Astrocyte of the cerebellum (primary cell): Measurements from ENCODE around the gene TAF5.
A peak's percentile ranks its signal among the peaks of the same experiment; 100 is the strongest.
"Not testable (repeated sequence)": the region's sequence is repeated elsewhere in the genome, so short reads cannot be mapped to it uniquely, and the experiment has no call there.

Experiments
- DNase-seq: peaks from one replicate; pipeline ENCODE4 v3.0.0-alpha.2; 2011; ENCODE audit warnings: low read depth
- H3K4me3 ChIP-seq: 2 replicates; pipeline ENCODE4 v1.5.1; 2011; ENCODE audit warnings: mild to moderate bottlenecking, low read depth, low read length, moderate library complexity
- in situ Hi-C: cut with HindIII; loops from 2 replicates; pipeline ENCODE4 v1.10.0; 2017; ENCODE audit warnings: low sequenced_read_pairs
- TF ChIP-seq, protein P1 (sequence below): IDR thresholded peaks from 2 replicates; pipeline ENCODE4 v1.5.1; 2012; ENCODE audit warnings: low read length, low read depth, moderate library complexity, mild to moderate bottlenecking; ENCODE audit errors: missing control alignments

The TAF5 gene

GRCh38 chr10:103350517-103351260 is 17.1 kb upstream of the TAF5 start, which contains the start of gene PCGF6:
PCGF6 (minus strand) TSS chr10:103351140; CDS start chr10:103351066, 74 bp downstream.
- in situ Hi-C loops = no loop called here
- no peak for DNase-seq
- TF ChIP-seq, protein P1, sequence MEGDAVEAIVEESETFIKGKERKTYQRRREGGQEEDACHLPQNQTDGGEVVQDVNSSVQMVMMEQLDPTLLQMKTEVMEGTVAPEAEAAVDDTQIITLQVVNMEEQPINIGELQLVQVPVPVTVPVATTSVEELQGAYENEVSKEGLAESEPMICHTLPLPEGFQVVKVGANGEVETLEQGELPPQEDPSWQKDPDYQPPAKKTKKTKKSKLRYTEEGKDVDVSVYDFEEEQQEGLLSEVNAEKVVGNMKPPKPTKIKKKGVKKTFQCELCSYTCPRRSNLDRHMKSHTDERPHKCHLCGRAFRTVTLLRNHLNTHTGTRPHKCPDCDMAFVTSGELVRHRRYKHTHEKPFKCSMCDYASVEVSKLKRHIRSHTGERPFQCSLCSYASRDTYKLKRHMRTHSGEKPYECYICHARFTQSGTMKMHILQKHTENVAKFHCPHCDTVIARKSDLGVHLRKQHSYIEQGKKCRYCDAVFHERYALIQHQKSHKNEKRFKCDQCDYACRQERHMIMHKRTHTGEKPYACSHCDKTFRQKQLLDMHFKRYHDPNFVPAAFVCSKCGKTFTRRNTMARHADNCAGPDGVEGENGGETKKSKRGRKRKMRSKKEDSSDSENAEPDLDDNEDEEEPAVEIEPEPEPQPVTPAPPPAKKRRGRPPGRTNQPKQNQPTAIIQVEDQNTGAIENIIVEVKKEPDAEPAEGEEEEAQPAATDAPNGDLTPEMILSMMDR = no peak
- H3K4me3 ChIP-seq = peak within 1 kb of the TSS; percentile 72

DNA sequence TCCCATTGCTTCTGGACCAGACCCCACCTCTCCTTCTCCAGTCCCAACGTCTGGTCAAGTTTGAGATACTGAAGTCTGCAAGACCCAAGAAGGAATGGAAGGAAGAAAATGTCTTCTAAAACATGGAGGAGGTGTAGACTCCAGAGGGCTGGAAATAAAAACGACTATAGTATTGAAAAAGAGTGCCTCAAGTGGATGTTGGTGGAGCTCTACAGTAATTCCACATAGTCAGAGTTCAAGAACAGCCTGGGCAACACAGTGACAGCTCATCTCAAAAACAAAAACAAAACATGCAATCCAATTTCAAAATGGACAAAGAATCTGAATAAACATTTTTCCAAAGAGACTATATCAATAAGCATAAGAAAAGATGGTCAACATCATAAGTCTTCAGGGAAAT is 14.5 kb upstream of the TAF5 start:
- no peak overlapping the region for H3K4me3 ChIP-seq
- in situ Hi-C loops = no loop called here
- TF ChIP-seq, protein P1 = no peak
- DNase-seq = no peak

- DNase-seq, H3K4me3 ChIP-seq, in situ Hi-C loops: not testable (repeated sequence)
Observed at GRCh38 chr10:103354567-103354966, 13.2 kb upstream of the TAF5 start.

DNA sequence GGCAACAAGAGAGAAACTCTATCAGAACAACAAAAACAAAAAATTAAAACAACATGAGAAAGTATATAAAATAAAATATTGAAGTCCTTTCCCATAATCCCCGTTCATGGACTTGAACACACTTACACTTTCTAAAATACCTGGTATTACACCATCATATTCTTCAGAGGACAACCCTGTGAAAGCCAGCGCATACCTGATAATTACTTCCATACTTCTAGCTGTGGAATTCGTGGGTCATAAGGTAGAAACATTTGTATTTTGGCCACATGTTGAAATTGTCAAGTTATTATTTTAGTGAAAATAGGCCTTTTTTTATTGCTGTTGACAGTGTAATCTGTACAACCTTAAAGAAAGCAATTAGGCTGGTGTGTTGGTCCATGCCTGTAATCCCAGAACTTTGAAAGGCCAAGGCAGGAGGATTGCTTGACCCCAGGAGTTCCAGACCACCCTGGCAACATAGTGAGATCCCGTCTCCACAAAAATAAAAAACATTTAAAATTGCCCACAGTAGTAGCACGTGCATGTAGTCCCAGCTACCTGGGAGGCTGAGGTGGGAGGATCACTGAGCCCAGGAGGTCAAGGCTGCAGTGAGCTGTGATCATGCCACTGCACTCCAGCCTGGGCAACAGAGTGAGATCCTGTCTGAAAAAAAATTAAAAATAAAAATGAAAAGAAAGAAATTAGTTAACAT is 11.7 kb upstream of the TAF5 start:
- DNase-seq = no peak
- TF ChIP-seq, protein P1 = no peak
- in situ Hi-C loops = no loop called here
- H3K4me3 ChIP-seq = no peak overlapping the region

- DNase-seq, H3K4me3 ChIP-seq, in situ Hi-C loops: not testable (repeated sequence)
Observed at GRCh38 chr10:103359493-103359892, 8.3 kb upstream of the TAF5 start.

GRCh38 chr10:103360791-103361190 is 7.0 kb upstream of the TAF5 start:
- in situ Hi-C loops, H3K4me3 ChIP-seq, DNase-seq: not testable (repeated sequence)

DNA sequence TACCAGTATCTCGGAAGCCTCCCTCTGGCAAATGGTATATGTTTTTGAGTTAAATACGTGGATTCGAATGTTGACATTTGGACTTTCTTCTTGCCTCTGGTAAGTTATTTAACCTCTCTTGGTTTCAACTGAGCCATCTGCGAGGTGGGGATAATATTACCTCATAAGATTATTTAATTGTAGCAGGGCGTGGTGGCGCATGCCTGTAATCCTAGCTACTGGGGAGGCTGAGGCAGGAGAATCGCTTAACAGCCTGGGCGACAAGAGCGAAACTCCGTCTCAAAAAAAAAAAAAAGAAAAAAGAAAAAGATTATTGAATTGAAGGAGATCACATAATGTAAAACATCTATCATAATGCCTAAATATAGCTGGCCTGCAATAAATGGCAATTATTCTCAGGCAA is 396 bp upstream of the TAF5 start:
- in situ Hi-C loops = no loop called here
- H3K4me3 ChIP-seq = peak overlapping the region; percentile 64
- DNase-seq = no peak
- TF ChIP-seq, protein P1 = no peak

DNA sequence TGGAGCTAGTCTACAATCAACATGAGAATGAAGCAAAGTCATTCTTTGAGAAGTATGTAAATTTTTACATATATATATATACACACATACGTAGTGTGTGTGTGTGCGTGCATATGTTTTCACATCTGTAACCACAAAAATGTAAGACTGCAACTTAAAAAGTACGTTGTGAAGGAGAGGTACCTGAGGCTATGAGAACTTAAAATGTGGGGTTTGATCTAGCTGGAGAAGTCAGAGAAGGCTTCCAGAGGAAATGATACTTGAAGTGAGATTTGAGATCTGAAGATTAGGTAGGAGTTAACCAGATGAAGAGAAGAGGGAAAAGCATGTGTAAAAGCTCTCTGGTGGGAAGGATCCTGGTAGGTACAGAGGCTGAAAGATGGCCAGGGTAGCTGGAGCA is 5.8 kb downstream of the TAF5 start:
- in situ Hi-C loops = no loop called here

More for the DNA sequence above, 5.8 kb downstream of the TAF5 start:
- no peak for DNase-seq
- H3K4me3 ChIP-seq = no peak overlapping the region
- TF ChIP-seq, protein P1 = no peak
